GM21367 (cell line): ENCODE results near the gene LARP6.
"Not testable (repeated sequence)": the region's sequence is repeated elsewhere in the genome, so short reads cannot be mapped to it uniquely, and the experiment has no call there.

Experiments used
- ATAC-seq: cut with Tn5 transposase; IDR thresholded peaks from one replicate; pipeline ENCODE4 v1.9.1; 2021; ENCODE audit not compliant: unreplicated experiment

LARP6 gene

GRCh38 chr15:70859322-70859908 is 5.5 kb upstream of the LARP6 start:
- no peak for ATAC-seq

- not testable (repeated sequence) for ATAC-seq
These were observed 4.8 kb upstream of the LARP6 start for GRCh38 chr15:70858614-70859321.

- ATAC-seq: no peak
These were observed 3.8 kb upstream of the LARP6 start for GRCh38 chr15:70857562-70858285.

DNA sequence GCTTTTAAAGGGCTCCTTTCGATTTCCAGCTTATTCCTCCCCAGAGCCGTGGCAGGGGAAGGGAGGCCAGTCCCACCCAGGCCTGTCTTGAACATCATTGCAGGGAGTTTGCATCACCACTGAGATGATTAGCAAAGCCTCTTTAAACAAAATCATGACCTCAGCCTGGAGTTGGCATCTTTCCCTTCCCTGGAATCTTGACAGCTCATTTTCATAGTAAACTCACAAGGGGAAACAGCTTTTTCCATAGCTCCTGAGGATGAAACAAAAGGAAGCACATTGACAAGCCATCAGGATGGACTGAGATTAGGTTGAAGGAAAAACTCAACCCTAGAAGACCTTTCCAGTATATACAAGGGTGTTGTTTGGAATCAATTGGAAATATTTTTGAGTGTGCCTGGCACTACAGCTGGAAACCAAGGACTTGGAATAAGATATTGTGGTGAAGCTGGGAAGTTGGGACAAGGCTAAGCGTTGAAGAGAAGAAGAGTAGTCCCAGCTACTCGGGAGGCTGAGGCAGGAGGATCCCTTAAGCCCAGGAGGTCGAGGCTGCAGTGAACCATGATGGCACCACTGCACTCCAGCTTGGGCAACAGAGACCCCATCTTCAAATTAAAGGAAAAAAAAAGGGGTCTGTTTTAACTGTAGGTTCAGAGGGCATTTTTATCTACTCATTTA is 3.1 kb upstream of the LARP6 start:
- ATAC-seq: no peak

DNA sequence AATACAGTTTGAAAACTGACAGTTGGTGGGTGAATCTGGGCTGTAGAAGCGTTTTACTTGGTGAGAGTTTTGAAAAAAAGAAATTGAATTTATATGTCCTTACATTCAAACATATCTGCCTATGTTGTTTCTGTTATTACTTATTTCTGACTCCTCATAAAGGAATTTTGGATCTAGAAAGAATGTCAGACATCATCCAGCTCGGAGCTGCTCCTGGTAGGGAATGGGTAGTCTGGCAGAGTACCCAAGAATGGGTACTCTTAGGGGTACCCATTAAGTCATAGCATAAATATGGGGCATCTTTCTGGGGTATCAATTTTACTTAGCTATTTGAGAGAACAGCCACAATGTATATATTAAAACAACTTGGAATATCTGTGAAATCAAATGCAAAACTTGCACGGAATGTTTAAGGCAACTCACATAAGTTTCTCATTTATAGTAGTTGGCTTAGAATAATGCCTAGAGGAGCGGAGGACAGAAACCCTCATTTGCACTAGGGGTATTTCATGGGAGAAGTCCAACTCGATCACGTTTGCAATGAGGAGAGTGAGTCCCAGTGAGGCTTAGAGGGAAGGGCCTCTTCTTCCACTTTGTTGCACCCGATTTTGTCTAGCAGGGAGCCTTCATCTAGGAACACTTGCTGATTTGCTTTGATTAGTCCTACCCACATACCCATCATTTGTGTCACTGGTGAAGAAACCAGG is 2.4 kb upstream of the LARP6 start:
- ATAC-seq: no peak

DNA sequence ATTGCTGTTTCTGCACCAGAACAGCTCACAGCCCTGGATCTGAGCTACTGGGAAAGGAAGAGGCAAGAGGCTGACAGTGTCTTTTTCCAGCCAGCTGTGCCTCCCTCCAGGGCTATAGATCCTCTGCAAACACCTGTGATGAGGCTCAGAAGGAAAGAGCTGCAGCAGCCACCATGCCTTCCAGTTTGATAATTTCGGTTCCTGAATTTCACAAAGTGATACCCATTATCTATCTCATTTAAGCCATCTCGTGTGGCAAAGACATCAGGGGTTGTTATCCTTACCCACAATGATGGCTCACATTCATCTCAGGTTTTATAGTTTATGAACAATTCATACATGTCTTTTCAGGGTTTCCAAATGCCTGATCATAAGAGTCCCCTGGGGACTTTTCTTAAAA is 1.8 kb upstream of the LARP6 start:
- ATAC-seq: no peak

GRCh38 chr15:70854666-70854976 is 664 bp upstream of the LARP6 start:
- ATAC-seq: no peak

- no peak for ATAC-seq
These were observed 512 bp downstream of the LARP6 start for GRCh38 chr15:70853318-70853972.

GRCh38 chr15:70852501-70853317 is 1.2 kb downstream of the LARP6 start:
- no peak for ATAC-seq

DNA sequence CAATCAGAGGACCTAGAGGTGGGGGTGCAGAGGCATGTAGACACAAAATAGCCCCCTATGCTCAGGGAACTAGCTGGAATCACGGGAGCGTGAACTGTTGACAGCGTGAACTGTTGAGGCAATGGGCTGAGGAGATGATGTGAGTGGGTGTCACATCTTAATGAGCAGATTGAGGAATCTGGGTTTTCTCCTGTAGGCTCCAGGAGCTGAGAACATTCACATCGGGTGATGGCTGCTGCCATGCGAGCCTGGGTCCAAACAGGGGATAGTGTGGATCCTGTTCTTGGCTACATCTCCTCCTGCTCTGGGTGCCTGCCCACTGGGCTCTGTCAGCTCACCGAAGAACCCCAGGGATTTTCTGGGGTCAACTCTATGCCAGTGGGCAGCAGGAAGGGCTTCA is 2.1 kb downstream of the LARP6 start:
- ATAC-seq: no peak

DNA sequence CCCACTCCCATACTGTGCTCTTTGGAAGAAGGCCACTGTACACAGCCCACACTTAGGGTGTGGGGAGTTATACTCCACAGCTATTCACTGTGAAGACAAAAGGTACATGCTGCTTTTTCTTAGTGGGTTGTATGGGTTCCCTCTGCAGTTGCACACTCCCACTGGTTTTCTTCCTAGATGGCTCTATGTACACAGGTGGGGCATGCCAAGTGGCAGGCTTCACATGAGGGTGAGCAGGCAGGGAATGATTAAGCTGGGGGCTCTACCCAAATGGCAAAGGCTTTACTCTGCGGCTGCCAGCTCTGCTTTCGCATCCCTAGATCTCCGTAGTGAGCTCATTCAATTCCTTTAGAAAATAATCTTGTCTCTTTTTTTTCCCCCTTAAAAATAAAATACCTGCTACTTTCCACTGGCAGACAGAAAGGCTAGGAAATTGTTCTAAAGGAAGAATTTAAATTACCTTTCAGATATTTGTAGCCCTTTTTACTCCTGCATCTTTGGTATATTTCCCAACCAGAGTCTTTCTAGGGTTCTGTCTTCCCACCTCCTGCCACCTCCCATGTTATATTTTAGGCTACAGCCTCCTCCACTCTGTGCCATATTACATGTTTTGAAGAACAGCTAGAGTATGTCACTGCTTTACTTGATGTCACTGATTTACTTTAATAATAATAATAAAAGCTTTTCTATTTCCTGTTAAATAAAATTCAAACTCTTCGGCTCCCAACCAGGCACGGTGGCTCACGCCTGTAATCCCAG is 8.2 kb downstream of the LARP6 start:
- no peak for ATAC-seq

GRCh38 chr15:70837476-70837875 is 16.5 kb downstream of the LARP6 start:
- no peak for ATAC-seq

DNA sequence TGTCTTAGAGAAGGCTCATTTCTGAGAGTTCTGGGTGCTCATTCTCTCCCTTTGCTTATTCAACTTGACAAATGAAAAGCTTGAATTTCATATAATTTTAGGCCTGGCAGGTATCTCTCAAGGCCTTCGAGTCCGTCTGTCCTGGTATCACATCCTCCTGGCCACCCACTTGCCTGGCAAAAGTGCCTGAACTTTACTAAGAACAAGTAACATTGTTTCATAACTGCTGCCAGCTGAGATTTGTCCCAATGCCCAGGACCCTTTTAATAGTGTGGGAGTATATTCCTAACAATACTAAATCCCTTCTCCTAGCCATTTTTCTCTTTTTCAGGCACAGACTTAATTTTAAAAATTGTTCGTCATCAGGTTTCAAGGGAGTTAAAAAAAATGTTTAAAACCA is 18.1 kb downstream of the LARP6 start:
- ATAC-seq: no peak

GRCh38 chr15:70835415-70835814 is 18.5 kb downstream of the LARP6 start:
- ATAC-seq: no peak

DNA sequence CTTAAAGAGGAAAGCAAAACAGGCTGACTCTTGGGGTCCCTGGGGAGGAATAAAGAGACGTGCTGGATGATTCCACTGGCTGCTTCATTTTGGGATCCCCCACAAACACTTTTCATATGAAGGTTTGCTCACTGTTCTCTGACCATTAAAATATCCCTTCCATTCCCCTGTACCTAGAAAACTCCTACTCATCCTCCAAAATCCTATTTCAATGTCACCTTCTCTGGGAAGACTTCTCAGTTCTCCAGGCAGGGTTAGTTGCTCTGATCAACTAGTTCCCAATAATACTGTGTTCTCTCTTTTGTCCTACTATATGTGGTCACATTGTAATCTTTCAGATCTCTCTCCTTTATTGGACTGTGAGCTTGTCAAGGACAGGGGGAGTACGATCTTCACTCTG is 19.0 kb downstream of the LARP6 start:
- ATAC-seq: no peak

- ATAC-seq: no peak
These were observed 19.8 kb downstream of the LARP6 start for GRCh38 chr15:70833861-70834765.

GRCh38 chr15:70833422-70833821 is 20.5 kb downstream of the LARP6 start:
- no peak for ATAC-seq

GRCh38 chr15:70832176-70832575 is 21.8 kb downstream of the LARP6 start:
- no peak for ATAC-seq
